ENCODE data around the gene SRSF7.

Gene SRSF7

DNA sequence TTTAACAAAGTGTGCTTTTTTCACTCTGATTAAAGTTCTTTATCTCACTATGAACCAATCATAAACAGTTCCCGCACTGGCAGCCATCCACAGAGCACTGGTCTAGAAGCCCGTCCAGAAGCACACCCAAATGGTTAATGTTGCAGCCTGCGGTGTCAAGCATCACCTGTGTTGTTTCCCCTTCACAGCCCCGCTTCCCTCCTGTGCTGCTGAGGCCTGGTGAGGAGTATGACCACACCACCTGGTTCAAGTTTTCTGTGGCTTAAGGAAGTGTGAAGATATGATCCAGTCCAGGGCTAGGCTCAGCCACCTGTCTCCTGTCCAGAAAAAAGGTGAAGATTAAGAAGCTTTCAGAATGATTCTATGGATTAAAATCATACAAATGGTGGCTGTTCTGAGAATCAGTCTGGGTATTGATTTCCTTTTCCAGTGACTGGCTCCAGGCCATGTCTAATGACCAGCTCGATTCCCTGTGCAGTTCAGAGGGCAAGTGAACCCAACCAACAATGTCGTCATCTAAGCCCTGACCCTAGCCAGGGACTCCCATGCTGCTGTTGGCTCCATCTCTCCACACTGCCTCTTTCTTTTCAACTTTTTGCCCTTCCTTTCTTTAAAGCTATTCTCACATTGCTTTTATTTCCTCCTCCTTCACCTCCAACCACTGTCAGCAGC lies 17.7 kb downstream of the SRSF7 start:
- no peak for TF ChIP-seq SP1 (IDR thresholded peaks at IDR 0.05)
- TF ChIP-seq ARNT (IDR thresholded peaks at IDR 0.05), result no peak
- TF ChIP-seq BHLHE40 (IDR thresholded peaks at IDR 0.05; ENCODE audit: borderline replicate concordance), result no peak
- no peak for TF ChIP-seq FOXK2 (IDR thresholded peaks at IDR 0.05)
- TF ChIP-seq TARDBP (IDR thresholded peaks at IDR 0.05), result no peak
- no peak for TF ChIP-seq ZNF384 (IDR thresholded peaks at IDR 0.05)
- no peak for TF ChIP-seq CTBP1 (IDR thresholded peaks at IDR 0.05; ENCODE audit: borderline replicate concordance)
- TF ChIP-seq L3MBTL2 (conservative IDR thresholded peaks at IDR 0.05), result no peak
- TF ChIP-seq HDGF (IDR thresholded peaks at IDR 0.05; ENCODE audit: borderline replicate concordance), result no peak
- no peak for TF ChIP-seq FOXM1 (IDR thresholded peaks at IDR 0.05; ENCODE audit: borderline replicate concordance)
- TF ChIP-seq SUZ12 (IDR thresholded peaks at IDR 0.05), result no peak
- no peak for TF ChIP-seq FOXA1 (IDR thresholded peaks at IDR 0.05)
- TF ChIP-seq LEF1 (IDR thresholded peaks at IDR 0.05; ENCODE audit: borderline replicate concordance), result no peak
- no peak for DNase-seq (ENCODE audit: extremely low spot score)
- POLR2A ChIA-PET, result interaction anchor here (2.3 to 4.1 kb wide), 2 partner anchors 10 to 18 kb away, joined by 10 to 21 read pairs; partner anchors contain the start of gene SRSF7
- CTCF ChIA-PET, result interaction anchor here (0.7 kb wide), 1 partner anchor 19 kb away, joined by 4 read pairs; no protein-coding TSS in a partner anchor

DNA sequence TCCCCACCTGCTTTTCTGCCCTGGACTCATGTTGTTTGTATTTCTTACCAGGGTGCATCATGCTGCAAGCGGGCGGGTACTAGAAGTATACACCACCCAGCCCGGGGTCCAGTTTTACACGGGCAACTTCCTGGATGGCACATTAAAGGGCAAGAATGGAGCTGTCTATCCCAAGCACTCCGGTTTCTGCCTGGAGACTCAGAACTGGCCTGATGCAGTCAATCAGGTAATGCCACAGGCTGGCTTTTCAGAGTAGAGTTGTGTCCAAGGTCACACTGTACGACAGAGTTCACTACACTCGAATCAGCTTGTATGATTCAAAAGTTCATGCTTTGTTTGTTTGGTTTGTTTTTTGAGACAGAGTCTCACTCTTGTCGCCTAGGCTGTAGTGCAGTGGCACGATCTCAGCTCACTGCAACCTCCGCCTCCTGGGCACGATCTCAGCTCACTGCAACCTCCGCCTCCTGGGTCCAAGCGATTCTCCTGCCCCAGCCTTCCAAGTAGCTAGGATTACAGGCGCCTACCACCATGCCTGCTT lies 19.4 kb downstream of the SRSF7 start:
- POLR2A ChIA-PET, result interaction anchor here (2.3 kb wide), 1 partner anchor 20 kb away, joined by 9 read pairs; the partner anchor contains the start of gene SRSF7
- CTCF ChIA-PET, result interaction anchor here (0.6 kb wide), 1 partner anchor 21 kb away, joined by 3 read pairs; no protein-coding TSS in a partner anchor
- DNase-seq (ENCODE audit: extremely low spot score), result no peak
- TF ChIP-seq HDGF (IDR thresholded peaks at IDR 0.05; ENCODE audit: borderline replicate concordance), result no peak
- TF ChIP-seq FOXA1 (IDR thresholded peaks at IDR 0.05), result no peak
- no peak for TF ChIP-seq FOXK2 (IDR thresholded peaks at IDR 0.05)
- no peak for TF ChIP-seq SUZ12 (IDR thresholded peaks at IDR 0.05)
- no peak for TF ChIP-seq TARDBP (IDR thresholded peaks at IDR 0.05)
- TF ChIP-seq SP1 (IDR thresholded peaks at IDR 0.05), result no peak
- no peak for TF ChIP-seq CTBP1 (IDR thresholded peaks at IDR 0.05; ENCODE audit: borderline replicate concordance)
- no peak for TF ChIP-seq ZNF384 (IDR thresholded peaks at IDR 0.05)
- no peak for TF ChIP-seq ARNT (IDR thresholded peaks at IDR 0.05)

- ChIA-PET POLR2A (interaction anchor here (2.3 kb wide), 1 partner anchor 20 kb away, joined by 9 read pairs; the partner anchor contains the start of gene SRSF7), CTCF (no interaction called here)
- TF ChIP-seq TARDBP (IDR thresholded peaks at IDR 0.05) (no peak), HDGF (IDR thresholded peaks at IDR 0.05; ENCODE audit: borderline replicate concordance) (no peak), SP1 (IDR thresholded peaks at IDR 0.05) (no peak), FOXM1 (IDR thresholded peaks at IDR 0.05; ENCODE audit: borderline replicate concordance) (no peak), CTBP1 (IDR thresholded peaks at IDR 0.05; ENCODE audit: borderline replicate concordance) (no peak), BHLHE40 (IDR thresholded peaks at IDR 0.05; ENCODE audit: borderline replicate concordance) (no peak), L3MBTL2 (conservative IDR thresholded peaks at IDR 0.05) (no peak), ZNF384 (IDR thresholded peaks at IDR 0.05) (no peak), FOXA1 (IDR thresholded peaks at IDR 0.05) (no peak), FOXK2 (IDR thresholded peaks at IDR 0.05) (no peak), NFRKB (IDR thresholded peaks at IDR 0.05) (no peak), ARNT (IDR thresholded peaks at IDR 0.05) (no peak), SUZ12 (IDR thresholded peaks at IDR 0.05) (no peak), ELF4 (IDR thresholded peaks at IDR 0.05) (no peak), LEF1 (IDR thresholded peaks at IDR 0.05; ENCODE audit: borderline replicate concordance) (no peak)
- TF ChIP-seq, protein P1, sequence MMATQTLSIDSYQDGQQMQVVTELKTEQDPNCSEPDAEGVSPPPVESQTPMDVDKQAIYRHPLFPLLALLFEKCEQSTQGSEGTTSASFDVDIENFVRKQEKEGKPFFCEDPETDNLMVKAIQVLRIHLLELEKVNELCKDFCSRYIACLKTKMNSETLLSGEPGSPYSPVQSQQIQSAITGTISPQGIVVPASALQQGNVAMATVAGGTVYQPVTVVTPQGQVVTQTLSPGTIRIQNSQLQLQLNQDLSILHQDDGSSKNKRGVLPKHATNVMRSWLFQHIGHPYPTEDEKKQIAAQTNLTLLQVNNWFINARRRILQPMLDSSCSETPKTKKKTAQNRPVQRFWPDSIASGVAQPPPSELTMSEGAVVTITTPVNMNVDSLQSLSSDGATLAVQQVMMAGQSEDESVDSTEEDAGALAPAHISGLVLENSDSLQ (IDR thresholded peaks at IDR 0.05), result no peak
Observed at GRCh38 chr2:38731090-38731489, 20.1 kb downstream of the SRSF7 start.

DNA sequence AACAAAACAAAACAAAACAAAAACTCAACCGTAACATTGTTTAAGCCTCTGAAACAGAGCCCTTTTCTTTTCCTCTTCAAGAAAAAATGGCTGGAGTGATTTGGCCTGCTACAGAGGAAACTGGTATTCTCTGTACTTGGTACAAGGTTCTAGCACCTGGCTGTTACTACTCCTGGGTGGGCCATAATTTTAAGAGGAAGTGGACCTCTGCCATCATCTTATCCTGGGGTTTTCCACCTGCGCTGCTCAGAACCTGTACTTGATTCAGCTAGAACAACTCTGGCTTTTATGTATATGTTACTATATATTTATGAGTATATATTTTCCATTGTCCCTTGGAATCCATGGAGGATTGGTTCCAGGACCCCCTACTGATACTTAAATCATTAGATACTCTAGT lies 22.5 kb downstream of the SRSF7 start:
- no peak for DNase-seq (ENCODE audit: extremely low spot score)
- POLR2A ChIA-PET, result no interaction called here
- CTCF ChIA-PET, result no interaction called here
- TF ChIP-seq LEF1 (IDR thresholded peaks at IDR 0.05; ENCODE audit: borderline replicate concordance) (no peak), SUZ12 (IDR thresholded peaks at IDR 0.05) (no peak), ZNF384 (IDR thresholded peaks at IDR 0.05) (no peak)

More at GRCh38 chr2:38731090-38731489, 20.1 kb downstream of the SRSF7 start:
- DNase-seq (ENCODE audit: extremely low spot score), result no peak

- ChIA-PET POLR2A (interaction anchor here (0.7 kb wide), 1 partner anchor 151 kb away, joined by 3 read pairs; no protein-coding TSS in a partner anchor), CTCF (no interaction called here)
- no peak for TF ChIP-seq CTBP1 (IDR thresholded peaks at IDR 0.05; ENCODE audit: borderline replicate concordance)
- no peak for TF ChIP-seq NFRKB (IDR thresholded peaks at IDR 0.05)
- no peak for TF ChIP-seq HDGF (IDR thresholded peaks at IDR 0.05; ENCODE audit: borderline replicate concordance)
- TF ChIP-seq LEF1 (IDR thresholded peaks at IDR 0.05; ENCODE audit: borderline replicate concordance), result no peak
- TF ChIP-seq TARDBP (IDR thresholded peaks at IDR 0.05), result no peak
- no peak for TF ChIP-seq FOXM1 (IDR thresholded peaks at IDR 0.05; ENCODE audit: borderline replicate concordance)
- TF ChIP-seq SP1 (IDR thresholded peaks at IDR 0.05), result no peak
- no peak for TF ChIP-seq FOXK2 (IDR thresholded peaks at IDR 0.05)
- no peak for TF ChIP-seq SUZ12 (IDR thresholded peaks at IDR 0.05)
- DNase-seq (ENCODE audit: extremely low spot score), result no peak
Observed at GRCh38 chr2:38727661-38728060, 23.5 kb downstream of the SRSF7 start.

DNA sequence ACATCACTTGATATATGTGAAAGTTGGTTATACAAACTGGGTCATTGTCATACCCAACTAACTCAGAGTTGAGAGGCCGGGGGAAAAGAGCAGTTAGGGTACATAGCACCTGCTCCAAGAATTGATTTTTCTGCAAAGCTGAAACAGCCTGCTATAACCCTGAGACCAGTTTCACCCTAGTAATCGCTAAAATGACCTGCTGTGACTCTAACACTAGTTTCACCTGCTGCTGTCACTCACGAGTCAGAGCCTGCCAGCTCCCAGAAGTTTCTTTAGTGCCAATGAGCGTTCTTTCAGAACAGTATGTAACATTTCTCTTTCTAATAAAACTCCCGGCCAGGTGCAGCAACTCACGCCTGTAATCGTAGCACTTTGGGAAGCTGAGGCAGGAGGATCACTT lies 28.0 kb downstream of the SRSF7 start:
- TF ChIP-seq ARNT (IDR thresholded peaks at IDR 0.05), result no peak
- TF ChIP-seq, protein P1 (IDR thresholded peaks at IDR 0.05), result peak; percentile 7; the same call in 1 of the 2 replicates
- no peak for DNase-seq (ENCODE audit: extremely low spot score)
- ChIA-PET POLR2A (interaction anchor here (1.6 kb wide), 1 partner anchor 28 kb away, joined by 5 read pairs; no protein-coding TSS in a partner anchor), CTCF (interaction anchor here (0.7 to 1.2 kb wide), 2 partner anchors 141 to 190 kb away, joined by 3 read pairs; no protein-coding TSS in a partner anchor)

Data from HEK293T (cell line).